IMR-90 (cell line): ENCODE data around the gene CEP76. TPM values are rescaled to one million over a fixed set of nuclear protein-coding genes. Genes with fewer than 3 reads are reported as not detected.

ENCODE experiments used
- ATAC-seq: fragments of 200-7000 bp; cut with Tn5 transposase; 2 replicates; pipeline ENCODE4 v1.9.1; 2020; ENCODE audit warnings: low read depth, mild to moderate bottlenecking, moderate library complexity
- BruUV-seq: library from RNA; stranded (reverse); fragments of 400-500 nt; replicated peaks from 2 replicates; lab custom pipeline; 2021; lab: Mats Ljungman, UMichigan
- CTCF ChIA-PET: fragments of 300-600 bp; formaldehyde crosslinking; extraction: SDS; loops from one replicate; lab custom pipeline; 2021; ENCODE audit warnings: antibody characterized with exemption; lab: Yijun Ruan, JAX
- POLR2A ChIA-PET: fragments of 300-600 bp; sonication (Branson Sonifier 250); formaldehyde crosslinking; loops from one replicate; lab custom pipeline; 2022; ENCODE audit warnings: antibody characterized with exemption; ENCODE audit not compliant: unreplicated experiment; lab: Charles Lee
- DNase-seq: peaks from one replicate; pipeline ENCODE4 v3.0.0; 2013
- H2AFZ ChIP-seq: replicated peaks from 2 replicates; pipeline ENCODE3; 2013; ENCODE audit warnings: low read length, mild to moderate bottlenecking; ENCODE audit not compliant: poor library complexity
- H2AK5ac ChIP-seq: 2 replicates; pipeline ENCODE4 v1.6.1; 2013; ENCODE audit warnings: low read depth, low read length, inconsistent platforms
- H2AK9ac ChIP-seq: replicated peaks from 2 replicates; pipeline ENCODE3; 2013; ENCODE audit warnings: mild to moderate bottlenecking, low read depth, low read length, moderate library complexity; ENCODE audit not compliant: poor library complexity
- H2BK120ac ChIP-seq: 2 replicates; pipeline ENCODE4 v1.6.1; 2013; ENCODE audit warnings: low read depth, low read length, inconsistent platforms
- H2BK15ac ChIP-seq: 3 replicates; pipeline ENCODE4 v1.6.1; 2013; ENCODE audit warnings: low read depth, low read length, inconsistent platforms
- H2BK20ac ChIP-seq: 2 replicates; pipeline ENCODE4 v1.6.1; 2013; ENCODE audit warnings: low read depth, mild to moderate bottlenecking, inconsistent platforms, low read length, moderate library complexity
- H2BK5ac ChIP-seq: 2 replicates; pipeline ENCODE4 v1.6.1; 2013; ENCODE audit warnings: mild to moderate bottlenecking, low read depth, low read length, inconsistent platforms; ENCODE audit not compliant: poor library complexity, severe bottlenecking
- H3K14ac ChIP-seq: replicated peaks from 2 replicates; pipeline ENCODE4 v1.6.1; 2013; ENCODE audit warnings: low read depth, low read length, inconsistent platforms
- H3K18ac ChIP-seq: 2 replicates; pipeline ENCODE4 v1.6.1; 2013; ENCODE audit warnings: low read depth, low read length, control low read depth
- H3K23ac ChIP-seq: 2 replicates; pipeline ENCODE4 v1.6.1; 2013; ENCODE audit warnings: low read depth, low read length, inconsistent platforms
- H3K27ac ChIP-seq: 2 replicates; pipeline ENCODE4 v1.5.1; 2013; ENCODE audit warnings: mild to moderate bottlenecking, control low read depth, low read length; ENCODE audit not compliant: insufficient read depth
- H3K27me3 ChIP-seq: 2 replicates; pipeline ENCODE4 v1.6.1; 2013; ENCODE audit warnings: low read length; ENCODE audit not compliant: control insufficient read depth, insufficient read depth
- H3K36me3 ChIP-seq: 2 replicates; pipeline ENCODE4 v1.6.1; 2013; ENCODE audit warnings: low read length, mixed read lengths; ENCODE audit not compliant: control insufficient read depth, insufficient read depth
- H3K4ac ChIP-seq: 2 replicates; pipeline ENCODE4 v1.6.1; 2013; ENCODE audit warnings: low read depth, low read length, inconsistent platforms
- H3K4me1 ChIP-seq: 2 replicates; pipeline ENCODE4 v1.6.1; 2013; ENCODE audit warnings: low read length, mixed read lengths; ENCODE audit not compliant: control insufficient read depth, insufficient read depth
- H3K4me2 ChIP-seq: 2 replicates; pipeline ENCODE4 v1.6.1; 2013; ENCODE audit warnings: low read depth, mild to moderate bottlenecking, control low read depth, low read length, moderate library complexity
- H3K4me3 ChIP-seq: 2 replicates; pipeline ENCODE4 v1.5.1; 2013; ENCODE audit warnings: low read depth, mild to moderate bottlenecking, control low read depth, low read length, moderate library complexity; ENCODE audit not compliant: insufficient read depth
- H3K56ac ChIP-seq: 2 replicates; pipeline ENCODE4 v1.6.1; 2013; ENCODE audit warnings: low read length, inconsistent platforms; ENCODE audit not compliant: insufficient read depth; ENCODE audit errors: extremely low read depth
- H3K79me1 ChIP-seq, 2 experiments: 2 replicates each; pipeline ENCODE4 v1.6.1; 2013; ENCODE audit warnings: low read length in 2 of 2, inconsistent platforms in 1 of 2, low read depth in 1 of 2
- H3K9ac ChIP-seq: 2 replicates; pipeline ENCODE4 v1.6.1; 2013; ENCODE audit warnings: low read depth, low read length, control low read depth
- H3K9me1 ChIP-seq: 2 replicates; pipeline ENCODE4 v1.6.1; 2013; ENCODE audit warnings: low read length, inconsistent platforms; ENCODE audit not compliant: insufficient read depth
- H3K9me3 ChIP-seq: 2 replicates; pipeline ENCODE4 v1.6.1; 2013; ENCODE audit warnings: low read length; ENCODE audit not compliant: control insufficient read depth, insufficient read depth
- H4K20me1 ChIP-seq: 2 replicates; pipeline ENCODE4 v1.6.1; 2013; ENCODE audit warnings: low read length, inconsistent platforms; ENCODE audit not compliant: insufficient read depth
- H4K5ac ChIP-seq: 2 replicates; pipeline ENCODE4 v1.6.1; 2013; ENCODE audit warnings: mild to moderate bottlenecking, low read depth, low read length, control low read depth
- H4K8ac ChIP-seq, 2 experiments: 2 replicates each; pipeline ENCODE4 v1.6.1; 2013; ENCODE audit warnings: low read depth in 2 of 2, low read length in 2 of 2, control low read depth in 1 of 2, inconsistent platforms in 1 of 2
- H4K91ac ChIP-seq: 2 replicates; pipeline ENCODE4 v1.6.1; 2013; ENCODE audit warnings: low read depth, low read length, inconsistent platforms; ENCODE audit not compliant: insufficient read depth
- MAFK ChIP-seq: IDR thresholded peaks from 2 replicates; pipeline ENCODE4 v1.6.1; 2012; ENCODE audit warnings: low read depth, low read length, improper control_type of control experiment
- MXI1 ChIP-seq: IDR thresholded peaks from 2 replicates; pipeline ENCODE4 v1.6.1; 2012; ENCODE audit warnings: low read depth, mild to moderate bottlenecking, low read length, moderate library complexity, borderline replicate concordance
- NFE2L2 ChIP-seq: fragments of 150-350 bp; IDR thresholded peaks from 2 replicates; pipeline ENCODE4 v1.6.1; 2016; ENCODE audit warnings: low read depth, mild to moderate bottlenecking, low read length
- POLR2A ChIP-seq: IDR thresholded peaks from 2 replicates; pipeline ENCODE4 v1.6.1; 2012; ENCODE audit warnings: mild to moderate bottlenecking, low read depth, low read length
- USF2 ChIP-seq: fragments of 150-350 bp; IDR thresholded peaks from 2 replicates; pipeline ENCODE4 v1.6.1; 2017; ENCODE audit warnings: mild to moderate bottlenecking, antibody characterized with exemption, low read length, low read depth
- WGBS, 2 experiments: methylation state at CpG; one replicate each; pipeline versions ENCODE4 v1.1.5 to v1.1.7; 2013; ENCODE audit warnings: missing lambda C conversion rate in 2 of 2; ENCODE audit not compliant: insufficient read length in 1 of 2; ENCODE audit errors: extremely low coverage in 2 of 2; 5-methylcytosine and 5-hydroxymethylcytosine counted together
- dilution Hi-C: fragments of 300-500 bp; cut with HindIII; formaldehyde crosslinking; loops from one replicate; pipeline ENCODE4 v1.14.3; 2018; ENCODE audit warnings: low sequenced_read_pairs; ENCODE audit not compliant: unreplicated experiment
- in situ Hi-C: fragments of 300-500 bp; cut with MboI; formaldehyde crosslinking; loops from 3 replicates; pipeline ENCODE4 v1.14.3; 2019; ENCODE audit warnings: low sequenced_read_pairs, inconsistent platforms, mixed read lengths
- intact Hi-C: fragments of 100-400 bp; cut with micrococcal nuclease; formaldehyde crosslinking; loops from 2 replicates; pipeline ENCODE4 v1.10.0; 2022
- polyA plus RNA-seq, 3 experiments: library from polyadenylated mRNA; depleted of rRNA; stranded (reverse); fragments of >200 nt; gene quantifications; 2 replicates each; pipeline ENCODE4 v1.2.3, GENCODE V29; 2012; ENCODE audit warnings: low replicate concordance in 1 of 3
- total RNA-seq: library from RNA; depleted of rRNA; stranded (reverse); fragments of >200 nt; gene quantifications from 2 replicates; pipeline ENCODE4 v1.2.3, GENCODE V29; 2012

The CEP76 gene
- total and polyA plus RNA-seq, 2 of the 4 experiments (the other 2 are of a cell fraction): 5.1 to 8.1 TPM

GRCh38 chr18:12703096-12703567, 609 bp upstream of the CEP76 start:
- Histone ChIP-seq H3K36me3 (peaks cover 5% of the 10 kb centered on the region), H3K27ac (peak overlapping the region; percentile 98), H3K27me3 (no peaks in the 10 kb centered on the region), H2BK5ac (peak overlapping the region; percentile 99), H3K9me1 (no peaks in the 10 kb centered on the region), H2BK20ac (no peak overlapping the region), H3K14ac (peak overlapping the region; percentile 86), H3K4ac (peak overlapping the region; percentile 83), H4K5ac (peak overlapping the region; percentile 76), H3K18ac (peak overlapping the region; percentile 29; the same call in 1 of the 2 replicates), H2BK15ac (no peak overlapping the region; the same call in 2 of the 3 replicates), H3K23ac (peak overlapping the region; percentile 95), H2AK5ac (0 out of 2 replicates have a peak overlapping the region, but pooled peaks have one; percentile 21), H4K91ac (peak overlapping the region; percentile 75), H3K79me1 (peaks cover 21 to 37% of the 10 kb centered on the region in 2 experiments), H3K4me3 (peak overlapping the region; percentile 89), H3K9me3 (no peaks in the 10 kb centered on the region), H3K4me1 (peaks cover 4% of the 10 kb centered on the region; the same call in 1 of the 2 replicates), H4K20me1 (no peaks in the 10 kb centered on the region; the same call in 1 of the 2 replicates), H2BK120ac (peak overlapping the region; percentile 68), H4K8ac (peak overlapping the region; percentile 93 to 97), H3K4me2 (peak overlapping the region; percentile 97; the same call in 1 of the 2 replicates), H2AK9ac (peak overlapping the region; percentile 97), H3K56ac (peak overlapping the region; percentile 91), H3K9ac (peak overlapping the region; percentile 95), H2AFZ (peak overlapping the region; percentile 100)
- ChIA-PET CTCF (no interaction called here), POLR2A (interaction anchor here (0.6 kb wide), 1 partner anchor 16 kb away, joined by 4 read pairs; no protein-coding TSS in a partner anchor)
- TF ChIP-seq NFE2L2 (no peak), USF2 (no peak), POLR2A (no peak), MXI1 (no peak), MAFK (no peak)
- intact Hi-C loops (no loop called here), in situ Hi-C loops (no loop called here), dilution Hi-C loops (no loop called here)
- ATAC-seq: no peak
- WGBS, 2 experiments: 0% methylated on average over 6 of the region's 28 CpGs; no CpG with 5 or more reads in 1 of the 2 experiments
- DNase-seq: no peak
- BruUV-seq: no TSS peak
